CD4-positive, alpha-beta memory T cell (primary cell): ENCODE measurements around the gene GOT1. TPM values are rescaled to one million over a fixed set of nuclear protein-coding genes. Genes with fewer than 3 reads are reported as not detected.
A peak's percentile ranks its signal among the peaks of the same experiment; 100 is the strongest.

Experiments used
- CTCF ChIA-PET: fragments of 350-600 bp; sonication (Branson Sonifier 250); formaldehyde crosslinking; loops from one replicate; lab custom pipeline; 2021; ENCODE audit warnings: inconsistent platforms; ENCODE audit not compliant: partially characterized antibody; lab: Charles Lee
- POLR2A ChIA-PET: fragments of 350-600 bp; sonication (Branson Sonifier 250); formaldehyde crosslinking; loops from one replicate; lab custom pipeline; 2021; ENCODE audit not compliant: partially characterized antibody; lab: Charles Lee
- DNase-seq, 5 donors: peaks; one replicate each; pipeline versions ENCODE4 v3.0.0 to v3.0.0-alpha.2; 2020 to 2022; ENCODE audit warnings: mixed read lengths in 1 of 5
- H3K27ac ChIP-seq: one replicate; pipeline ENCODE4 v1.7.0; 2013; ENCODE audit warnings: low read depth, low read length
- H3K27me3 ChIP-seq: 2 replicates; pipeline ENCODE4 v1.7.0; 2013; ENCODE audit warnings: mild to moderate bottlenecking, low read length, moderate library complexity; ENCODE audit not compliant: insufficient read depth
- H3K36me3 ChIP-seq: 2 replicates; pipeline ENCODE4 v1.7.0; 2013; ENCODE audit warnings: mild to moderate bottlenecking, low read length, moderate library complexity; ENCODE audit not compliant: insufficient read depth
- H3K4me1 ChIP-seq: 2 replicates; pipeline ENCODE4 v1.7.0; 2013; ENCODE audit warnings: mild to moderate bottlenecking, low read length, moderate library complexity; ENCODE audit not compliant: insufficient read depth
- H3K4me3 ChIP-seq, 2 donors: one replicate each; pipeline ENCODE4 v1.7.0; 2013; ENCODE audit warnings: low read length in 2 of 2, mild to moderate bottlenecking in 1 of 2
- H3K9me3 ChIP-seq, 2 donors: one replicate each; pipeline ENCODE4 v1.7.0; 2013; ENCODE audit warnings: low read length in 2 of 2, control low read depth in 1 of 2; ENCODE audit not compliant: control insufficient read depth in 1 of 2
- H3K27ac Mint-ChIP-seq, 7 donors: one replicate each; pipeline ENCODE4 v1.8.0; 2020 to 2021; ENCODE audit warnings: mixed read lengths in 7 of 7, mild to moderate bottlenecking in 6 of 7, inconsistent platforms in 3 of 7, moderate library complexity in 3 of 7
- H3K27me3 Mint-ChIP-seq, 2 donors: one replicate each; pipeline ENCODE4 v1.8.0; 2020 to 2021; ENCODE audit warnings: mixed read lengths in 2 of 2
- H3K36me3 Mint-ChIP-seq, 2 donors: one replicate each; pipeline ENCODE4 v1.8.0; 2020 to 2021; ENCODE audit warnings: mixed read lengths in 2 of 2, inconsistent platforms in 1 of 2, mild to moderate bottlenecking in 1 of 2
- H3K4me1 Mint-ChIP-seq, 4 donors: one replicate each; pipeline ENCODE4 v1.8.0; 2020 to 2021; ENCODE audit warnings: mixed read lengths in 4 of 4, mild to moderate bottlenecking in 1 of 4
- H3K4me3 Mint-ChIP-seq, 8 donors: one replicate each; pipeline ENCODE4 v1.8.0; 2020 to 2021; ENCODE audit warnings: mixed read lengths in 8 of 8, mild to moderate bottlenecking in 7 of 8, moderate library complexity in 6 of 8, inconsistent platforms in 3 of 8
- H3K9me3 Mint-ChIP-seq, 8 donors: one replicate each; pipeline ENCODE4 v1.8.0; 2020 to 2021; ENCODE audit warnings: mixed read lengths in 8 of 8, mild to moderate bottlenecking in 5 of 8, inconsistent platforms in 3 of 8, moderate library complexity in 1 of 8
- intact Hi-C: fragments of 100-400 bp; cut with micrococcal nuclease; formaldehyde crosslinking; loops from one replicate; pipeline ENCODE4 v1.15.1; 2023
- polyA plus RNA-seq, 2 donors: library from polyadenylated mRNA; unstranded; fragments of 300-500 nt; fragmentation: Illumina TruSeq; gene quantifications; one replicate each; pipeline ENCODE4 v1.2.3, GENCODE V29; 2021
- total RNA-seq, 2 experiments: library from RNA; stranded (reverse); gene quantifications; one replicate each; pipeline ENCODE4 v1.2.3, GENCODE V29; 2021

GOT1 gene
- 10 to 100 TPM; 10.3 to 10.4 TPM for total RNA-seq
- polyA plus RNA-seq, result 10 to 100 TPM; 18.8 to 19.4 TPM

DNA sequence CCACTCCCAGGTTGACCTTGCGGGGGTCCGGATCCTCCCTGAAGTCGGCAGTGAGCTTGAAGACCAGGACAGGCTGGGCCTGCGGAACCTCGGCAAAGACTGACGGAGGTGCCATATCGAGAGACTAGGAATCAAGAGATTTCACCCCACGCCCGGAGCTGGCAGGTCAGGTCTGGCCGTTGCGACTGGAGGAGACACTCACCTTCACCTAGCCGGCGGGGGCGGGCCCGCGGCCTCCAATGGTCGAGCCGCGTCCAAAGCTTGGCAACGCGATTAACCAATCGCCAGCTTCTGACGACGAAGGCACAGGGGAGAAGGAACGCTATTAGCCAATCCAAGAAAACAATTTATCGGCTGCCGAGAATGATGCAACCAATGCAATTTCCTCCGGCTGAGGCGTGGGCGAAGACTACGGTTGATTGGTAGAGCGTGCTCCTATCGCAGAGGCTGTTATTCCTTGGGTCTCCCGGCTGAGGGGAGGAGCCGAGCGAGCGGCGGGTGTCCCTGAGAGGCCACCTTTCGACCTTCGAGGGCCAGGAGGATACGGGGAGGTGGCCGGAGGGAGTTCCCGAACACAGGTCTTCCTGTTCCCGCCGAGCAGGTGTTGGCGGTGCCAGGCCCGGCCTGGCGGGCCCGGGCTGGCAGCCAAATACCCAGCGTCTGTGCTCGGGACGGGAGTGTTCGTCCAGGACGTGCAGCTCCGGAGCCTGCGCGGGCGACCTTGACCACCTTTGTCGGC, at the start of gene GOT1:
GOT1 (minus strand) TSS at position 174 of the 739 bp plus-strand sequence; CDS start at position 115, 59 bp downstream.
- Mint-ChIP-seq H3K27ac (peak within 1 kb of the TSS; percentile 91 to 99 (median 98)), H3K36me3 (peaks cover 2 to 14% of the 10 kb centered on the region in 2 donors), H3K4me3 (peak within 1 kb of the TSS; percentile 96 to 99 (median 97)), H3K4me1 (peaks cover 20 to 45% (median 34%) of the 10 kb centered on the region in 4 donors), H3K27me3 (peaks cover 0 to 2% of the 10 kb centered on the region in 2 donors), H3K9me3 (no peaks in the 10 kb centered on the region)
- Histone ChIP-seq H3K27ac (peak within 1 kb of the TSS; percentile 76), H3K36me3 (no peaks in the 10 kb centered on the region), H3K27me3 (no peaks in the 10 kb centered on the region), H3K9me3 (no peaks in the 10 kb centered on the region), H3K4me3 (peak within 1 kb of the TSS; percentile 88 to 96), H3K4me1 (peaks cover 21% of the 10 kb centered on the region)
- ChIA-PET POLR2A (interaction anchor here (0.6 to 2.3 kb wide), 5 partner anchors 23 to 302 kb away, joined by 3 to 25 read pairs (median 7); partner anchors contain the start of genes COX15, CUTC, ENTPD7 and SLC25A28), CTCF (interaction anchor here (1.0 to 1.9 kb wide), 4 partner anchors 12 to 185 kb away, joined by 3 to 9 read pairs (median 7); no protein-coding TSS in a partner anchor)
- peak; percentile 93 to 97 (median 95) for DNase-seq
- intact Hi-C loops, result loop anchor here (1.0 to 10.0 kb wide), 3 partner anchors 190 to 966 kb away; partner anchors contain the start of genes COX15, CUTC and SLC25A28

DNA sequence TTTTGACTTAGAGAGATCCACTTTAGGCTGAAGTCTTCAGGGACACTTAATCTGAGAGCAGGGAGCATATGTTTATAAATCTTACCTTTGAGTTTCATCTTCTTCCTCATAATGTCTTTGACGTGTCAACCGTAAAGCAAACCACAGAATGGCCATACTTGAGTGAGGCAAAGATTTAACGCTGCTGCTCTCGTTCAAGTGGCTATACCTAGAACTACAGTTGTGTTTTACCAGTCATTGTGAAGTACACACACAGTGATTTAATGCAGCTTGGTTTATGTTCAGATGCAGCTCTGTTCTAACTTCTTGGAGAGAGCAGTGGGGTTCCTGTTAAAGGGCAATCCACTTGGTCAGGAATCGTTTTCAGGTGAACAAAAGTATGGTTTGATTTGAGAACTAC, 39.9 kb upstream of the GOT1 start:
- Mint-ChIP-seq H3K4me1 (no peaks in the 10 kb centered on the region), H3K27me3 (peaks cover 24% of the 10 kb centered on the region in 2 donors), H3K9me3 (no peaks in the 10 kb centered on the region), H3K36me3 (no peaks in the 10 kb centered on the region), H3K4me3 (no peak overlapping the region), H3K27ac (no peak overlapping the region)
- POLR2A ChIA-PET, result no interaction called here
- no peak for DNase-seq
- Histone ChIP-seq H3K36me3 (no peaks in the 10 kb centered on the region), H3K9me3 (no peaks in the 10 kb centered on the region), H3K4me1 (no peaks in the 10 kb centered on the region), H3K27ac (no peak overlapping the region), H3K4me3 (no peak overlapping the region), H3K27me3 (peaks cover 4% of the 10 kb centered on the region)
- CTCF ChIA-PET, result no interaction called here
- intact Hi-C loops, result no loop called here

DNA sequence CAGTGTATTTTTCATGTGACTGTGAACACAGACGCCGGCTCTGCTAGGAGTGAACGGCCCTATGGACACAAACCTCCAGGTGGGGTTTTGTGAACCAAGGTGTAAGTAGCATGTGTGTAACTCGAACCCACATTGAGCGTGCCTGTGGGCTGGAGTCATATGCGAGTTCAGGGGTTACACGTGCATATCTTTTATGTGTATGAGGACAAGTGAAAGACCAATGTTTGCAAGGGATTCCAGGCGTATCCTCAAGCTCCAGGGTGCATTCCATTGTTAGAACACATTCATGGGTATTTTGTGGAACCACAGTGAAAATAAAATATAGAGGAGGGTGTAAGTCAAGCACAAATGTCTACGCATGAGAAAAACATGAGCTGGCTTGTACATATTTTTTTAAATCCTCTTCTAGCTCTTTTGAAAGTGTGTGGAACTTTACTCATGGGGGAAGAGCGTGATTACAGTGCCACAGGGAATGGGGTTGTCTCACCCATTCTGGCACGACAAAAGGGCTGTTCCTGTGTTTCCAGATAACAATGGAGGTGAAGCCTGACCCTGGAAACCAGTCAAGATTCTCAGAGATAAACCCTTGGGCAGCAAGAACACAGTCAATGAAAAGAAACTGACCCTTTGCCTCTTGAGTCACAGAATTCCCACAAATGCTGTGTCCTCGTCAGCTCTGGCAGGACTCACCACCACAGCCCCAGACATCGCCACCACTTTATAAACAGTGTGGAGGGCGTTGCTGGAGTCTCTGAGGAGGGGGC, 37.0 kb upstream of the GOT1 start:
- H3K27ac ChIP-seq, result no peak overlapping the region
- H3K9me3 ChIP-seq, result no peaks in the 10 kb centered on the region
- no peaks in the 10 kb centered on the region for H3K4me1 ChIP-seq
- no peak for DNase-seq
- no peaks in the 10 kb centered on the region for H3K36me3 ChIP-seq
- intact Hi-C loops, result no loop called here
- CTCF ChIA-PET, result no interaction called here
- POLR2A ChIA-PET, result no interaction called here
- H3K4me3 ChIP-seq, result no peak overlapping the region
- H3K4me1 Mint-ChIP-seq, result no peaks in the 10 kb centered on the region
- no peak overlapping the region for H3K4me3 Mint-ChIP-seq
- H3K9me3 Mint-ChIP-seq, result no peaks in the 10 kb centered on the region
- peaks cover 17 to 26% of the 10 kb centered on the region in 2 donors for H3K27me3 Mint-ChIP-seq
- H3K27ac Mint-ChIP-seq, result no peak overlapping the region
- peaks cover 4% of the 10 kb centered on the region for H3K27me3 ChIP-seq
- no peaks in the 10 kb centered on the region for H3K36me3 Mint-ChIP-seq

DNA sequence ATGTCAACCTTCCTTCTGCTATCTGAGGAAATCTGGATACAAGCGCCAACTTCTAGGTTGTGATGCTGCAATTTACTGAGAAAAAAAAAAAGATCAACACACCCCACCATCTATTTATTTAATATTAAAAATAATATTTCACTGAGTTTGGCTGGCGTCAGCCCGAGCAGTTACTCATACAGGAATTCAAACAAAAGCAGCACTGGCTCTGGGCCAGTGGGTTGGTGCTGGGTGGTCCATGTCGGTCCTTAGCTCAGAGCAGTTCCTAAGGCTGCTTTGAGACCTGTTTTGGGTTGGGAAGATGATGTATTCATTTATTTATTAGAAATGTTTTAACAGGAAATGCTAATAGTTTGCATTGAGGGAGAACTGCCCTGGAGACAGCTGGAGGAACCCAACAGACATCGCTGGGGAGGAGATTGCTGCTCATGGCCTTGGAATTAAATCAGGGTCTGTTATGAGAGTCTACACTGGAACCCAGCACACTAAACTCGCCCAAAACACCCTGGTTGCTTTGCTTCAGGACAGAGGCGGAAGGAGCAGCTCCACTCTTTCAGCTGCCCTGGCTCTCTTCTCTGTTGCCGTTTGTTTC, 36.3 kb upstream of the GOT1 start:
- no peaks in the 10 kb centered on the region for H3K9me3 Mint-ChIP-seq
- intact Hi-C loops, result no loop called here
- no peaks in the 10 kb centered on the region for H3K36me3 Mint-ChIP-seq
- H3K27ac ChIP-seq, result no peak overlapping the region
- POLR2A ChIA-PET, result no interaction called here
- no peaks in the 10 kb centered on the region for H3K4me1 Mint-ChIP-seq
- no peaks in the 10 kb centered on the region for H3K4me1 ChIP-seq
- peaks cover 4% of the 10 kb centered on the region for H3K27me3 ChIP-seq
- H3K4me3 Mint-ChIP-seq, result no peak overlapping the region
- peaks cover 19 to 26% of the 10 kb centered on the region in 2 donors for H3K27me3 Mint-ChIP-seq
- no peaks in the 10 kb centered on the region for H3K36me3 ChIP-seq
- CTCF ChIA-PET, result no interaction called here
- no peaks in the 10 kb centered on the region for H3K9me3 ChIP-seq
- no peak overlapping the region for H3K4me3 ChIP-seq
- DNase-seq, result no peak
- H3K27ac Mint-ChIP-seq, result no peak overlapping the region

DNA sequence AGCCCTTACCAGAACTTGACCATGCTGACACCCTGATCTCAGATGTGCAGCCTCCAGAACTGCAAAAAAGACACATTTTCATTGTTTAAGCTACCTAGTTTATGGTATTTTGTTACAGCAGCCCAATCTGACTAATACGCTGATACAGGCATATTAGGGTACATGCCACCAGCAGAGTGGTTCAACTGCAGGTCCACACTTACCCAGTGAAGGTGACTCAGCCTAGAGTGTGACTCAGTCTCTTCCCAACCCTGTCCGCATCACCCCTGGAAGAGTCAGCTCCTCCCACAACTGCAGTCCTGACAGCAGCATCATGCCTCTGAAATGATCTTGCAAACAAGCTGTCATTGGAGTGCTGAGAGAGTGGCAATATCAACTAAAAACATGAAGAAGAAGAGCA, 30.8 kb upstream of the GOT1 start:
- Mint-ChIP-seq H3K36me3 (no peaks in the 10 kb centered on the region), H3K27ac (no peak overlapping the region), H3K9me3 (peaks cover 0 to 2% (median 0%) of the 10 kb centered on the region in 8 donors), H3K4me3 (no peak overlapping the region), H3K4me1 (peaks cover 0 to 1% (median 0%) of the 10 kb centered on the region in 4 donors), H3K27me3 (peaks cover 21 to 28% of the 10 kb centered on the region in 2 donors)
- Histone ChIP-seq H3K4me1 (no peaks in the 10 kb centered on the region), H3K9me3 (no peaks in the 10 kb centered on the region), H3K36me3 (no peaks in the 10 kb centered on the region), H3K27me3 (no peaks in the 10 kb centered on the region), H3K4me3 (no peak overlapping the region), H3K27ac (no peak overlapping the region)
- ChIA-PET CTCF (no interaction called here), POLR2A (no interaction called here)
- intact Hi-C loops, result no loop called here
- no peak for DNase-seq

DNA sequence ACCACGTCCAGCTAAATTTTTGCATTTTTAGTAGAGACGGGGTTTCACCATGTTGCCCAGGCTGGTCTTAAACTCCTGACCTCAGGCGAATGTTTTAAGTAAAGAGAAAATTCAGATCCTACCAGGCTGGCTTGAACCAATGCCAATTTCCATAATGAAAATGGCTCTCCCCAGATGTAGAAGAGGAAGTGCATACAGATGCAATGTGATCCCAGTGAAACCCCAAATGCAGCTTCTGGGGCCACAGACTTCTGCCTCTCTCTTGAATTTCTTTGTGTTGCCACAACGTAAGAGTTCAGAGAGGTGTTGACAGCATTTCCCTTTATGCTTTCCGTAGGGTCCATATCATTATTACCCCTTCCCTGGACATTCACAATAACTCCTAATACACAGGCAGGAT, 29.6 kb upstream of the GOT1 start:
- no peak overlapping the region for H3K27ac Mint-ChIP-seq
- Histone ChIP-seq H3K36me3 (no peaks in the 10 kb centered on the region), H3K4me3 (no peak overlapping the region), H3K4me1 (no peaks in the 10 kb centered on the region), H3K9me3 (no peaks in the 10 kb centered on the region), H3K27ac (no peak overlapping the region), H3K27me3 (no peaks in the 10 kb centered on the region)
- peaks cover 0 to 2% (median 0%) of the 10 kb centered on the region in 8 donors for H3K9me3 Mint-ChIP-seq
- H3K4me3 Mint-ChIP-seq, result no peak overlapping the region
- DNase-seq, result no peak
- no peaks in the 10 kb centered on the region for H3K36me3 Mint-ChIP-seq
- peaks cover 0 to 1% (median 0%) of the 10 kb centered on the region in 4 donors for H3K4me1 Mint-ChIP-seq
- H3K27me3 Mint-ChIP-seq, result peaks cover 22 to 35% of the 10 kb centered on the region in 2 donors
- intact Hi-C loops, result no loop called here
- ChIA-PET CTCF (no interaction called here), POLR2A (no interaction called here)

DNA sequence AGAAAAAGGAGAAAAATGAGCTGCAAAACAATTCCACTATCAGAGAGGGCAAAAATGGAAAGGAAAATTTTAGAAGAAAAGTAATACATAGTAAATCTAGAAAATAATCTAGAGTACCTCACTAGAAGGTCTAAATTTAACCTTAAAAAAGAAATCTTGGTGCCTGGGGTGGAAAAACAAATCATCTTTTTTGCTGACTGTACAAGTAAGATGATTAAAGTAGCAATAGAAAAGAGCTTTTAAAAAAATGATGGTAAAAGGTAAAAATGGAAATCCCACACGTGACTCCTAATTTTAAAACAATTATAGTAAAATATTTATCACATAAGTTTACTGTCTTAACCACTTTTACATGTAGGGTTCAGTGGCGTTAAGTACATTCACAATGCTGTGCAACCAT, 28.8 kb upstream of the GOT1 start:
- Mint-ChIP-seq H3K36me3 (no peaks in the 10 kb centered on the region), H3K27me3 (peaks cover 22 to 39% of the 10 kb centered on the region in 2 donors), H3K9me3 (peaks cover 0 to 2% (median 0%) of the 10 kb centered on the region in 8 donors), H3K27ac (no peak overlapping the region), H3K4me1 (peaks cover 0 to 1% (median 0%) of the 10 kb centered on the region in 4 donors), H3K4me3 (no peak overlapping the region)
- no peak overlapping the region for H3K27ac ChIP-seq
- H3K27me3 ChIP-seq, result no peaks in the 10 kb centered on the region
- ChIA-PET POLR2A (no interaction called here), CTCF (no interaction called here)
- no peaks in the 10 kb centered on the region for H3K9me3 ChIP-seq
- H3K36me3 ChIP-seq, result no peaks in the 10 kb centered on the region
- H3K4me3 ChIP-seq, result no peak overlapping the region
- no peak for DNase-seq
- intact Hi-C loops, result no loop called here
- no peaks in the 10 kb centered on the region for H3K4me1 ChIP-seq
